ENCODE results near the gene UBE2G1.

GRCh38 chr17:4381690-4382671 is 15.5 kb upstream of the UBE2G1 start:
- no peak for TF ChIP-seq POLR2AphosphoS5 (IDR thresholded peaks at IDR 0.05; ENCODE audit: low read depth, low read length)
- TF ChIP-seq, protein P1, sequence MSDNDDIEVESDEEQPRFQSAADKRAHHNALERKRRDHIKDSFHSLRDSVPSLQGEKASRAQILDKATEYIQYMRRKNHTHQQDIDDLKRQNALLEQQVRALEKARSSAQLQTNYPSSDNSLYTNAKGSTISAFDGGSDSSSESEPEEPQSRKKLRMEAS (IDR thresholded peaks at IDR 0.05), result no peak
- TF ChIP-seq YY1 (IDR thresholded peaks at IDR 0.05; ENCODE audit: low read depth, low read length), result no peak
- no peak for TF ChIP-seq CTCF (IDR thresholded peaks at IDR 0.05; ENCODE audit: control extremely low read depth in 1 of 3, insufficient read depth in 1 of 3, low read depth in 1 of 3, low read length in 3 of 3)
- TF ChIP-seq RAD21 (IDR thresholded peaks at IDR 0.05 in 1 of 2, conservative IDR thresholded peaks at IDR 0.05 in 1 of 2; ENCODE audit: low read depth in 2 of 2, low read length in 2 of 2), result no peak
- no peak for TF ChIP-seq EZH2 (IDR thresholded peaks at IDR 0.05; ENCODE audit: low read depth, low read length, severe bottlenecking)
- no peak for TF ChIP-seq SIX5 (IDR thresholded peaks at IDR 0.05; ENCODE audit: low read depth, low read length)
- TF ChIP-seq CHD2 (IDR thresholded peaks at IDR 0.05; ENCODE audit: low read length), result no peak
- no peak for TF ChIP-seq POLR2A (IDR thresholded peaks at IDR 0.05; ENCODE audit: control extremely low read depth in 1 of 2, low read depth in 2 of 2, low read length in 2 of 2)
- no peak for TF ChIP-seq ATF3 (IDR thresholded peaks at IDR 0.05; ENCODE audit: insufficient read depth, low read depth, low read length)
- no peak for TF ChIP-seq EP300 (IDR thresholded peaks at IDR 0.05; ENCODE audit: borderline replicate concordance in 1 of 2, low read depth in 2 of 2, low read length in 2 of 2)
- no peak for TF ChIP-seq EGR1 (IDR thresholded peaks at IDR 0.05; ENCODE audit: borderline replicate concordance, low read depth, low read length)

All from H1 (cell line).